IPS DF 4.7 (cell line): ENCODE measurements around the gene NR2E1.

Experiments used
- DNase-seq: peaks from one replicate; pipeline ENCODE4 v3.0.0-alpha.2; 2013; ENCODE audit warnings: low spot score; ENCODE audit errors: extremely low read depth

The NR2E1 gene

GRCh38 chr6:108209738-108210137 lies 43.9 kb downstream of the NR2E1 start:
- no peak for DNase-seq

- DNase-seq = no peak
Observed at GRCh38 chr6:108210556-108210955, 44.7 kb downstream of the NR2E1 start.

GRCh38 chr6:108211671-108212070 lies 45.8 kb downstream of the NR2E1 start:
- DNase-seq = no peak

- DNase-seq = no peak
Observed at GRCh38 chr6:108222064-108222463, 56.2 kb downstream of the NR2E1 start.

- no peak for DNase-seq
Observed at GRCh38 chr6:108222504-108222903, 56.7 kb downstream of the NR2E1 start.

GRCh38 chr6:108227290-108227689 lies 61.5 kb downstream of the NR2E1 start:
- DNase-seq = no peak

- no peak for DNase-seq
Observed at GRCh38 chr6:108228416-108228815, 62.6 kb downstream of the NR2E1 start.

- DNase-seq = no peak
Observed at GRCh38 chr6:108235127-108235526, 69.3 kb downstream of the NR2E1 start.

GRCh38 chr6:108236791-108237190 lies 71.0 kb downstream of the NR2E1 start:
- DNase-seq = no peak

GRCh38 chr6:108238322-108238721 lies 72.5 kb downstream of the NR2E1 start:
- DNase-seq = no peak
